Epithelial cell of prostate (primary cell): Measurements from ENCODE around the gene C13orf42.

ENCODE experiments used
- DNase-seq: peaks from one replicate; pipeline ENCODE4 v3.0.0-alpha.2; 2011; ENCODE audit warnings: low read depth, low spot score
- H3K27ac ChIP-seq: fragments of 450-650 bp; 2 replicates; pipeline ENCODE4 v1.5.1; 2017; ENCODE audit warnings: mild to moderate bottlenecking

The C13orf42 gene

GRCh38 chr13:51111174-51111573 is at the start of gene C13orf42:
Gene C13orf42, minus strand, starts transcription at chr13:51111274. Its CDS starts 65 bp downstream, at chr13:51111209.
- DNase-seq: no peak
- H3K27ac ChIP-seq: no peak within 1 kb of the TSS

- no peak for DNase-seq
- no peak overlapping the region for H3K27ac ChIP-seq
Observed at GRCh38 chr13:51158880-51159518, 47.9 kb upstream of the C13orf42 start.

DNA sequence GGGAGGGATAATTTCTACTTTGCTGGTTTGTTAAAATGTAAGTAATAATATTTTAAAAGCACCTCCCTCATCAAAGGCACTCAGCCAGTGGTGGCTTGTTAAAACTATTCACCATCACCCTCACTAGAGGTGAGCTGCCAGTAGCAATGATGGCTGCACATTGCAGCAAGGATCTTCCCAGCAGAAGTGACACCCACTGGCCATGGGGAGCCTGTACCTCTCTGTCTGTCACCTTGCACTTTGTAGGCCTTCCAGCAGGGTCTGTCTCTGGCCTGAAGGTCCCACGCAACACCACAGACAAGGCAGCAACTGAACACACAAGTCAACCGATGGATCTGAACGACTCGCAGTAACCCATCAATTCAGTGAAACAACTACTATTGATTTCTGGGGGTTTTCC is 47.3 kb upstream of the C13orf42 start:
- no peak overlapping the region for H3K27ac ChIP-seq
- no peak for DNase-seq

GRCh38 chr13:51156648-51157047 is 45.6 kb upstream of the C13orf42 start:
- no peak for DNase-seq
- H3K27ac ChIP-seq: no peak overlapping the region

DNA sequence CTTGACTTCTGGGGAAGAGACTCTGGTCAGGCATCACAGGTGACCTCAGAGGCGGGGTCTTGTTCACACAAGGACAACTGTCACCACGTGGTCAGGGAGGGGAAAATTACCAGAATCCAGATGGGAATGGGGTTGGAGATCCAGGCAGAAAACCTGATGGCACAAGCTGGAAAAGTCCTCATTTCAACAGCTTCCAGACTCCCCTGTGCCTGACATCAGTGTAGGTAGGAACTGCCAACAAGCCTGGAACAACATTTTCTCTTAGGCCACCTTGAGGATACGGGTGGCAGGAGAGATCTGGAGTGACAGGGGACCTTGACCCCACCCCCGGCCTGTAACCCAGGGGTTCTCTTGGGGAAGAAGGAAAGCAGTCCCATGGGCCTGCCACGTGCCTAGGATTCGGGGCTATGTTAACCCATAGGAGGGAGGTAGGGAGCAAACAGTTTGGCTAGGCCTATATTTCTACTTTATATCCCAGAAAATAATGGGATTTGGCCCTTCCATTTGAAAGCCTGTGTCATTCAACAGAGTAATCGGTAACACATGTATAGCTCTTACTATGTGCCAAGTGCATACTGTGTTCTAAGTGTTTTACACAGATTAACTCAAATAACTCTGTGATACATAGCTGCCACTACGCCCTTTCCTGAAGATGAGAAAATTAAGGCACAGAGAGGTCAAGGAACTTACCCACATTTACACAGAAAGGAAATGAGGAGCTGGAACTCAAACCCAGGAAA is 44.9 kb upstream of the C13orf42 start:
- no peak overlapping the region for H3K27ac ChIP-seq
- DNase-seq: no peak

DNA sequence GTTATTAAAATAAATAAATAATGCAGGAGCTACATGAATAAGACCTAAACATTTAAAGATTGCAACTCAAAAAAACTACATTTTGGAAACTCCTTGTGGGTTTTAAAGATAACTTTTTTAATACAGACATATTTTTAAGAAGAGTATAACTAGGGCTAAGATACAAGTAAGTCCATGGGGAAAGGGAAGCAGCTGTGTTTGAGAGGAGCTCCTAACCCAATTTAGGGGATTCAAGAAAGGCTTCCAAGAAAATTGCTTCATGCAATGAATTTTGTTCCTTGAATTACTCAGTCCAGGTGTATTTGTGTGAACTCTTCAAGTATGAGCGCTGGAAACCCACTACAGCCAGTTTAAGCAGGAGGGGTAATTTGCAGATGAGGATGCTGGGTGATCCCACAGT is 44.1 kb upstream of the C13orf42 start:
- DNase-seq: no peak
- H3K27ac ChIP-seq: no peak overlapping the region

DNA sequence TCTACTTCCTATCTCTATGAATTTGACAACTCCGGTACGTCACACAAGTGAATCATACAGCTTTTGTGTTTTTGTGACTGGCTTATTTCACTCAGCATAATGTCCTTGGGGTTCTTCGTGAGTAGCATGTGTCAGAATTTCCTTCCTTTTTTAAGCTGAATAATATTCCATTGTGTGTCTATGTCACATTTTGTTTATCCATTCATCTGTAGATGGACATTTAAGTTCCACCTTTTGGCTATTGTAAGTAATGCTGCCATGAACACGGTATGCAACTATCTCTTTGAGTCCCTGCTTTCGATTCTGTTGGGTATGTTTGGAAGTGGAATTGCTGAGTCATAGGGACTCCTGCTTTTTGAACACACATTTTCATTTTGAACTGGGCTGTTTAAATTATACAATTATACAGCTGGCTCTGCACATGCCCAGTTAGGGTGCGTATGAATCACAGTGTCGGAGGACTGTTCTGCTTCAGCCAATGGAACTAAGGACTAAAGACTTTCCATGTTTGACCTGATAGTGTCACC is 43.0 kb upstream of the C13orf42 start:
- no peak for DNase-seq
- H3K27ac ChIP-seq: no peak overlapping the region

GRCh38 chr13:51153527-51153926 is 42.5 kb upstream of the C13orf42 start:
- no peak for DNase-seq

GRCh38 chr13:51152701-51153100 is 41.6 kb upstream of the C13orf42 start:
- DNase-seq: no peak
- H3K27ac ChIP-seq: no peak overlapping the region

More at GRCh38 chr13:51153527-51153926, 42.5 kb upstream of the C13orf42 start:
- no peak overlapping the region for H3K27ac ChIP-seq

DNA sequence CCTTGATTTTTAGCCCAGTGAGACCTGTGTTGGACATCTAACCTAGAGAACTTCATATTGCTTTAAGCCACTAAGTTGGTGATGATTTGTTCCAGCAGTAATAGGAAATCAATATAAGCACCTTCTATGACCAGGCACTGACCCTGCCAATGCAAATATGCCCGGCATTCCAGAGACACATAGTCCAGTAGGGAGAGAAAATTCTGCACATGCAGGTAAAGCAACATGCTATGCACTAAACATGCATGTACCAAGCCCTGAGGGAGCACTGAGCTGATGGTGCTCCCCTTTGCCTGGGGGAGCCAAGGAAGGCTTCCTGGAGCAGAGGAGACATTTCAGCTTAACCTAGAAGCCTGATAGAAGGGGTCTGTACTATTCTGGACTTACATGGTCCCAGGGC is 40.4 kb upstream of the C13orf42 start:
- DNase-seq: no peak
- H3K27ac ChIP-seq: no peak overlapping the region

DNA sequence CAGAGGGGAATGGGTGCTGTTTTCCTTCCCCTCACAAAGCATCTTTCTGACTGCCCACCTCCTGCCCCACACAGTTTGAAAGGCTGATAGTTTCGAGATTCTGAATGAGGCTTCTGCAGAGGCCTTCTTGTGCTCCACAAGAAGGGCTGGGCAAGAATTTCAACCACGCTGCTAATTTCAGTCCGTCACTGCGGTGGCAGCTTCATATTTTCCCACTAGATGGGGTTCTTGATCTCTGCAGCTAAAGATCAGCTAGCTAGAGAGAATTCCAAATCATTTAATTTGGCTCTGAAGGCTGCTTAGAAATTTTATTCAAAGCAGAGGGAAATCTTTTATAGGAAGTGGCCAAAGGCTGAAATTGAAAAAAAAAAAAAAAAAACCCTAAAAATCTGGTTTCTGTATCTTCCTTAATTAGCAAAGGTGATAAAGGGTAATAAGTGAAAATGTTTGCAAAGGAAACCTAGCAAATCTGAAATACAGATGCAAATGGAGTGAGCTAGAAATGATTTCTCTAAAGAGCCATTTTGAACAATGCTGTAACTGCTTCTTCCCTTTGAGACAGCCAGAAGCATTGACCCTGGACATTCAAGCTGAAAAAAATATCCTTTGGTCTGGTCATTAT is 38.0 kb upstream of the C13orf42 start:
- H3K27ac ChIP-seq: no peak overlapping the region
- no peak for DNase-seq

DNA sequence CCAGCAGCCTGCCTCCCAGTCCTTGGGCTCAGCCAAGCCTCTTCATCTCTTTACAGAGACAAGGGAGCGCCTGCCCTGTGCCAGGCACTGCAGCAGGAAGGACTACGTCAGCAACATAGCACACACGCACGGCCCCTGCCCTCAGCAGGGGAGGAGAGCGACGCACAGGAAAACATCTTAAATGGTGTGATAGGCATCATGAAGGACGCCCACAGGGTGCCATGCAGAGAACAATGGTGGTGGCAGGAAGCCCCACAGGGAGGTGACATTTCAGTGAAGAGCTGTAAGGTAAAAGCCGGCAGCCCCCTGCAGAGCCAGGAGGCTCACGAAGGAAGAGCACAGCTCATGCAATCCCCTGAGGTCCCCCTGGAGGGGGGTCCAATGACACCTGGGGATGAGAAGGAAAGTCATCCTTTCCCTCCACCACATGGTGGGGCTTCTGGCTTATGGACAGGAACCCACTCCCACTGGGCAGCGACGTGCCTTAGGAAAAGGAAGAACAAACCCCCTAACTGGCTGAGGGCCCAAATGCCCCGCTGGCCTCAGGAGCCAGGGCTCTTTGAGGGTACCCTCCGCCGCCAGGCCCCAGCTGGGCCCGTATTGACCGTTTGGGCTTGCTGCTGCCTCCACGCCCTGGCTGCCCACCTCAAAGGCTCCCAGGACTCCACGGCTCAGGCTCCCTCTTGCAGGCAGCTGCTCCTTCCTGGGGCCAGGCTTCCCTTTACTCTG is 37.3 kb upstream of the C13orf42 start:
- no peak for DNase-seq
- H3K27ac ChIP-seq: no peak overlapping the region

DNA sequence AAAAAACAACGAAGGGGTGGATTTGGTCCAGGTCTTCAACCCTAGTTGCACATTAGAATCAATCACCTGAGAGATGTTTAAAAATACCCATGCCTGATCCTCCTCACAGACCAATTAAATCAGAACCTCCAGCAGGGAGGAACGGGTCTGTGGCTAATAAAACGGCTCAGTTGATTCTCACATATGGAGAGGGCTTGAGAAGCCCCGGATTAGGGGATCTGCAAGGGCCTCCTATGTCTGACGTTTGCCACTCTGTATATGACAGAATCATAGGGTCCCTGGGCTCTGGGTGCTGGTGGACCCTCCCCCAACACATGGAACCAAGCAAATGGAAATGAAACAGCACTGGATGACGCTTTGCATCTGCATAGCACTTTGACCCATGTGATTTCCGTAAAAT is 36.7 kb upstream of the C13orf42 start:
- no peak for DNase-seq
- no peak overlapping the region for H3K27ac ChIP-seq

- no peak for DNase-seq
Observed at GRCh38 chr13:51146667-51147066, 35.6 kb upstream of the C13orf42 start.

GRCh38 chr13:51137250-51137649 is 26.2 kb upstream of the C13orf42 start:
- no peak overlapping the region for H3K27ac ChIP-seq
- DNase-seq: no peak

More at GRCh38 chr13:51146667-51147066, 35.6 kb upstream of the C13orf42 start:
- no peak overlapping the region for H3K27ac ChIP-seq

- no peak overlapping the region for H3K27ac ChIP-seq
- no peak for DNase-seq
Observed at GRCh38 chr13:51136276-51136980, 25.4 kb upstream of the C13orf42 start.

DNA sequence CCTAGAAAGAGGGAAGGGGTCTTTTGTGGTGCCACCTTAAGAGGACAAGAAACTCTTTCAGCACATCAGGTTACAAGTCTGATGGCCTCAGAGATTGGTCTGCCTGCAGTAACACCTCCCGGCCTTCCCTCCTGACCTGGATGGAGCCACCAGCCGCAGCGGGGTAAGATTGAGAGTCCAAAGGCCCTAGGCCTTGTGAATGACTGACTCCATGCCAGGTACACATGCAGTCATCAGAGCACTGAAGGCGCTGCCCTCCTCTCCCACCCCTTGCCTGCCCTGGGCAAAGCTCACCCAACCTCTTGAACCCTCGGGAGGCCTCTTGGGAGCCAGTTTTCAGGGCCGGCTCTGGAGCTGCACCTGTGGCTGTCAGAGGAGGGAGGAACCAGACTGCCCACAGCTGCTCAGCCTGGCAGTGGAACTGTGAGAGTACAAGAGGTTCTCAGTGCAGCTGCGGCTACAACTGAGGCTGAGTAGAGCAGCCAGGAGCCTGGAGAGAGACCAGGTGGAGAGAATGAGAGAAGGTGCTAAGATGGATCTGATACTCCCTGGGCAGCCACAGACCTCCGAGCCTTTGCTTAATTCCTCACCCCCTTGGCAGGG is 23.8 kb upstream of the C13orf42 start:
- DNase-seq: no peak
- H3K27ac ChIP-seq: no peak overlapping the region

DNA sequence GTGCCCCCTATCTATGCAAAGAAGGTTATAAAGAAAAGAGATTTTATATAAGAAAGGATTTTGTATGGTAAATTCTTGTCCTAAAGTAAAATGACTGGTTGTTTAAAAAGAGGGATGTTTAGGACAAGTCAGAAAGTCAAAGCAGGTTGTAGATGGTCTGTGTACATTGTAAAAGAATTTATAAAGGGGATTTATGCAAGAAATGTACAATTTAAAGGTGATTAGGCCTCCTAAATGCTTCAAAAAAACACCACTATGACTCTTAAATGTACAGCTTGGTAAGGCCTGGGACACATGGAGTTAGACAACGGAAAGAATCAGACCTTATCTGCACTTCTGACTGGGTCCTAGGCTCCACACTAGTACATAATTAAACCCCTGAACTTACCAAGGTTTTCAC is 19.3 kb upstream of the C13orf42 start:
- no peak for DNase-seq
- H3K27ac ChIP-seq: no peak overlapping the region

DNA sequence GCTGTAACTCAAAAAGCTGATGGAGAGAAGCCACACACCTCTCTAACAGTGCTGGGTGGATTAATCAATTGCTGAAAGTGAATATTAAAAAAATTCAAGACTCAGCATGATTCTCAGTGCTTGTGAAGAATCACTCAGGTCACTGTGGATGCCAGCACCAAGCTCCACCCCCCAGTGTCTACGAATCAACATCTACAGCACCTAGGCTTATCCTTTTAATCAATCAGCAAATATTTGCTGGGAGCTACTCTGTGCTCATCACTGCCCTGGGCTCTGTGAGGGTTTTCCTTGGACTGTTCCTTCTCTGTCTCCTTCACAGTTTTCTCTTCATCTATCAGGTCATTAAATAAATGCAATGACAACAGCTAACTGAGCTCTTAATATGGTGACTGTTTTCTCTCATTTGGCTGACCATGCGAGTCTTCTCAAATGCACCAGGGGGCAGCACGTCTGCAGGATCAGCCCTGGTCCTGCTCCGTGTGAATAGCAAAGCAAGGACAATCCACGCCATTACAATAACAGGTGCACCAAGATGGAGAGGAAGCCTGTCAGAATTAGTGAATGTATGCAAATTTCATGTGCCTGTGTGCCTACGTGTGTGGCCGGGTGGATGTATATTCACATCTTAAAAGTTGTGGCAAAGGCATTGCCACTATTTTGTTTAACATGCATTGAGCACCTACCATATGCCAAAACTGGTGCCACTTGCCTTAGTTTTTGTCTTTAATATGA is 14.6 kb upstream of the C13orf42 start:
- H3K27ac ChIP-seq: no peak overlapping the region
- DNase-seq: no peak
